GM18951 (cell line): ENCODE results near the gene PXDN.

ENCODE experiments used
- POLR2A ChIP-seq: IDR thresholded peaks from 4 replicates; pipeline ENCODE4 v1.6.1; 2011; ENCODE audit warnings: mild to moderate bottlenecking; ENCODE audit not compliant: insufficient read length, insufficient read depth; ENCODE audit errors: extremely low read depth
- in situ Hi-C: fragments of 300-500 bp; cut with MboI; formaldehyde crosslinking; loops from one replicate; pipeline ENCODE4 v1.12.0; 2022; ENCODE audit warnings: low sequenced_read_pairs, mixed read lengths, inconsistent platforms; ENCODE audit not compliant: unreplicated experiment

Gene PXDN

GRCh38 chr2:1744446-1745170 is at the start of gene PXDN:
Gene PXDN, minus strand, starts transcription at chr2:1744515. Its CDS starts 60 bp downstream, at chr2:1744455.
- in situ Hi-C loops = no loop called here
- no peak for TF ChIP-seq POLR2A

DNA sequence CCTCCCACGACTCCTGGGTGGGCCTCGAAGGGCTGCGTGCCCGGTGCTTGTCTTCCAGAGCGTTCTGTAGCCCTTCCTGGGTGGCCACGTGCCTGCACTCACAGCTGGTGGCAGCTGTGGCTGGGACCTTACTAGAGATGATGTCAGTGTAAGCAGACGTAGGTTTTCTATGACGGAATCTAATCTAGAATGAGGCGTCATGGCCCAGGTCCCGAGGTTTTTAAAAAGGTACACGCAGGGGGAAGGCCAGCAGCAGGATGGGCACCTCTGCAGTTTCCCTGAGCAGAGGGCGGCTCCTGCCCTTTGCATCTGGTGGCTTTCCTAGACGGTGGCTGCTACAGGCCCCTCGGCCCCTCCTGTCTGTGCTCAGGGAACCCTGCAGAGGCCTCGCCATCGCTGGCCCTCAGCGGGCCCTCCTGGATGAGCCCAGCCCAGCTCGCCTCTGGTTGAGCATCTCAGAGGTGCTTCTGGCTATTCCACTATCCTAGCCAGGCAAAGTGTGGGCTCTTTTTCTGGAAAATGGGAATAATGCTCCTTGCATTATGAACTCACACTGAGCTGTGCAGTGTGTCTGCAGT is 49.6 kb upstream of the PXDN start:
- in situ Hi-C loops = no loop called here
- no peak for TF ChIP-seq POLR2A

DNA sequence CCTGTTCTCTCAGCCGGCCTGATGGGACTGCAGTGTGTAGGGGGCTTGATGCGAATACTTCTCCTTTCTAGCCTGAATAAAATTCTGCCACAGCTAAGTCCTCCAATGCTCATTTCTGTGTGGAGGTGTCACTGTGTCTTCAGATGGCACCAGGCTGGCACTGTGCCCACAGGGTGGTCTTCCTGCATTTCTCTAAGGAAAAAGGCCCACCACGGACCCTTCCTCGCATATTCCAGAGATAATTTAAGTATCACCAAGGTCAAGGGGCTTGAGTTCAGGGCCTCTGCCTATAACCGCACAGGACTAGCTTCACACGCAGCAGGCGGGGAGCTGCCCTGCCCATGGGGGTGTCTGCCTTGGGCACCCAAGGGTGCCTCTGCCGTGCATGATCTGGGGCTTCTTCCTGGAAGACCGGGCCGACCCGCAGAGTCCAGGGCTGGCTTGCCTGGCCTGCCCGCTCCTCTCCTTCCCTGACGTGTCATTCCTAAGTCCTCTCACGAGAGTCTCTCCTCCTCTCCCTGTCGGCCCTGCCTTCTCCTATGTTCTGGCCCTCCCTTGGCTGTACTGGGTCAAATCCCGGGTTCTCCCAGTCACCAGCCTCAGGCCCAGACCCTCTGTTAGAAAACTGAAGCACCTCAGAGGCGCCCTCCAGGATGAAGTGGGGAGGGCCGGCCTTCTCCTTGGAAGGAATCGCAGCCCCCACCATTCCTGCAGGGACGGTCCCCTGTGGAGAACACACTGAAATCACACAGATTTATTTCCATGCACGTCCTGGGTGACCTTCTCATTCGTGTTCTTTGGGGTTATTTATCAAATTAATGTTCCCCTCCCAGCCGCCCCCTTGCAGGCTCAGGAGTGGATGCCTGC is 48.9 kb upstream of the PXDN start:
- no peak for TF ChIP-seq POLR2A
- in situ Hi-C loops = no loop called here

DNA sequence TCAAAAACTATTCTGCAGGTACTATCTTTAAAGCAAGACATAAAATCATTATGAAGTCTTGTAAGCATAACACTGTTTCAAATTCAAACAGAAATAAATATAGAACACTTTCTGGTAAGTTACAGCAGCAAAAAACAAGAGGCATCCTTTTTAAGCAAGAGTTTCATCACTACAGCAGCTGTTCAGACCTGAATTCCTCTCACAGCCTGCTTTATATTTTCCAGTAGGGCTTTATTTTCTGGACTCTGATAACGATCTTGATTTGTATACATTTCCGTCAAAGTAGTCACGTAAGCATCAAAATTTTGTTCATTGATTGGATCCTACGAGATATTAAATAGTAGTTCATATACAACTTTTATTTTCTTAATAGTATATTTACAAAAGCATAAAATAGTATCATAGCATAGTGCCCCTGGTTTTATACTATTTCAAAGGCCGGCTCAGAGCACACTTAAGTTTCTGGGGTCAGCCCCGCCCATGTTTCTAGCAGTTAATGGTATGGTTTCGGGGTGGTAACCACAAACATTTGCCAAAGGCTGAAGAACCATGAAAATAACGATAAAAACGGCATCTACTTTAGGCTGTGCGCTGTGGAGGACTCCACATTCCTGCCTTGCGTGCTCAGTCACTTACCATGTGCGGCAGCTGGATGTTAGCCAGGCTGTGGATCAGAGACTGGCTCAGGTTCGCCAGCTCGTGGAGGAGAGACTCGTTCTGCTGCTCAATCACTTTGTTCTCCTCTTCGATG is 47.5 kb upstream of the PXDN start:
- in situ Hi-C loops = no loop called here
- no peak for TF ChIP-seq POLR2A

DNA sequence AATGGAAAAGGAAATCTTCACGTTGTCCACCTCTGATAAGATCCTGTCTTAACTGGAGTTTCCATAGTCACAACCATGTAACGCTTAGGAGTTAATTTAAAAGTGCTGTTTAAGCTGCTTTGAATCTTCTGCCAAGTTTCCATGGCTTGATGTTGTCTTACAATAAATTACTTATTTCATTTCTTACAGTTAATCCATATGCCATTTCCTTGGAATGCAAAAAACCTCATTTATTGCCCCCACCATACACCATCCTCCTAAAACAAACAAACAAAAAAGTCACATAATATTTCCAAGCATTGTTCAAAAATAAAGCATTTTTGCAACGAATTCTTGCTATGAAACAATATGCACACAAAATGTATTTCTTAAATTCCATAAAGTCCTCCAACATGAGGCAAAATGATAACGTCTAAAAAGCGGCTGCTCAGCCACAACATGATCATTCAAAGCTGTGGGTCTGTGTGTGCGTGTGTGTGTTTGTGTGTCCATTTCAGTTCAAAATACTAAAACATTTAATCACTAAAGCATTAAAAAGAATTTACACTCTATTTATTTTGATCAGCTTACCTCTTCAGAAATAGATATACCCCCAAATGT is 46.8 kb upstream of the PXDN start:
- in situ Hi-C loops = no loop called here

DNA sequence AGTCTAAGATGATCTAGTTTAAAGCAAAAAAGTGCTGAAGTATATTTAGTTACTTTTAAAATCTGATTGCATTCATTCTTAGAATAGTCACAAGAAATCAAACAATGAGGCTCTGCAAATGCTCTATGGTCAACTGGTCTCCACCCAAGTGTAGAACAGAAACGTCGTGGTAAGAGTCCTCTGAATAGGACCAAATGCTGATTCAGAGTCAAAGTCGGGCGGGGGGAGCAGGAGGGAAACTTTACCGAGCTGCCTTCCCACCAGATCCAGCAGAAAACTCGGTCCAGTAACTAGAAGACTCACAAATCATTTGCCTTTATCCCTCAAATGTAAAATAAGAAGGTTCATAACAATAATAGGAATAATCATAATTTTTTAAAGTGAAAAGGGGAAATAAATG is 46.2 kb upstream of the PXDN start:
- in situ Hi-C loops = no loop called here
- TF ChIP-seq POLR2A = no peak

More for the DNA sequence above, 46.8 kb upstream of the PXDN start:
- TF ChIP-seq POLR2A = no peak

GRCh38 chr2:1789610-1790009 is 45.3 kb upstream of the PXDN start:
- in situ Hi-C loops = no loop called here
- TF ChIP-seq POLR2A = no peak

- TF ChIP-seq POLR2A = no peak
- in situ Hi-C loops = no loop called here
These were observed 44.2 kb upstream of the PXDN start for GRCh38 chr2:1788478-1788959.

GRCh38 chr2:1787755-1788477 is 43.6 kb upstream of the PXDN start:
- in situ Hi-C loops = no loop called here
- TF ChIP-seq POLR2A = no peak

DNA sequence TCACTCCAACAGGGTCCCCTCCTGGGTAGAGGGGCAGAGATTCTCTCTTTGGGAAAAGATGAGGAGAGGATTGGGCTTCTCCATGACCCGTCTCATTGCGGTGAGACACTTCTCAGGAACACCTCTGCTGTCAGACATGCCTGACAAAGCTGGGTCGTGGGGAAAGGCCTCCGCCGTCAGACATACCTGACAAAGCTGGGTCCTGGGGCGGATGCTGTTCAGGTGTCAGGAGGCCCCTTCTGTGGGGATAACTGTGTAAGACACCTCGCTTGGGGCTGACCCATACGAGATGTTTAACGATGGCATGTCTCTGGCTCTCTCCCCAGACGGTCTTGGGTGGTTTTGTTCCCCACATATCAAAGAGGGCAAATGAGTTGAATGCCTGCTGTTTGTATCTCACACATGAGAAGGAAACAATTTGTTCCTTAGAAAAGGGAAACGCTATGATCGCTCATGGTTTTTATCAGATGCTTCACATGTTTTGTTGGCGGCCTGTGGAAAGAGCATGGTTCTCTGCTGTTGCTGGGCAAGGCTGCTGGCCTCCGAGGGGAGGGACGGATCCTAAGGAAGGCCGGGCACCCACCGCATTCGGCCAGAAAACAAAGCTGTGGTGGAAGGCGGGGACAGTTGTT is 40.8 kb upstream of the PXDN start:
- in situ Hi-C loops = no loop called here
- no peak for TF ChIP-seq POLR2A

DNA sequence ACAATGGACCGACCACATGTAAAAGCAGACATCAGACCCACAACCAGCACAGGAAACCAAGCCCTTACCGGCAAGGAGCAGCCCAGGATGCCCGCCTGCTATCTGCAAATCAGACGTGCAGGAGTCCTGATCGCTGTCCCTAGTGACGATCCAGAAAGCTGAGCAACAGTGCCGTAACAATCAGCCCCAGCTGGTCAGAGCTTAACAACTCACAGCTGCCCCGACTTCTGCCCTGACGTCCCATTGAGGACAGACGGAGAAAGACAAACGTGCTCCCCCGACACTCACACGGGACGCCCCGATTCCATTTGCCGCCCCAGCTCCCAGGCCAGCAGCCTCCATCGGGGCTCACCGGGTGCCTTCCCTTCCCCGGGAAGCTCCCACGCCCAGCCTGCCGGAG is 39.8 kb upstream of the PXDN start:
- TF ChIP-seq POLR2A = no peak
- in situ Hi-C loops = no loop called here
